ENCODE data around the gene GSE1. TPM values are rescaled to one million over a fixed set of nuclear protein-coding genes. Genes with fewer than 3 reads are reported as not detected.
A peak's percentile ranks its signal among the peaks of the same experiment; 100 is the strongest.

Gene GSE1
- total and polyA plus RNA-seq, 2 experiments from 2014 or later = 32.4 to 135 TPM

GRCh38 chr16:85588562-85589503, 24.3 kb upstream of the GSE1 start:
- Histone ChIP-seq H3K9me2 (ENCODE audit: insufficient read depth) (peaks cover 6% of the 10 kb centered on the region; the same call in 1 of the 2 replicates), H3K4me2 (peak overlapping the region; percentile 57), H3K4me1 (ENCODE audit: insufficient read depth) (peaks cover 58% of the 10 kb centered on the region), H4K20me1 (replicated peaks; ENCODE audit: insufficient read depth) (no peaks in the 10 kb centered on the region), H3K79me2 (replicated peaks; ENCODE audit: insufficient read depth) (peaks cover 44% of the 10 kb centered on the region), H3K27ac (ENCODE audit: low read depth) (no peak overlapping the region), H2AFZ (no peak overlapping the region), H3K27me3 (ENCODE audit: insufficient read depth) (no peaks in the 10 kb centered on the region), H3F3A (replicated peaks; ENCODE audit: low read depth) (peaks cover 21% of the 10 kb centered on the region), H3K4me3 (no peak overlapping the region), H3K36me3 (ENCODE audit: insufficient read depth) (no peaks in the 10 kb centered on the region)
- no peak for DNase-seq (ENCODE audit: low spot score)
- no peaks in the 10 kb centered on the region for H3K36me3 Mint-ChIP-seq (ENCODE audit: low read depth)
- peaks cover 60% of the 10 kb centered on the region for H3K4me1 Mint-ChIP-seq
- peaks cover 23% of the 10 kb centered on the region for H3K27me3 Mint-ChIP-seq (ENCODE audit: insufficient read depth, low read depth, poor library complexity)
- no peak overlapping the region for H3K27ac Mint-ChIP-seq
- no peak for TF ChIP-seq STAT1 (IDR thresholded peaks at IDR 0.05; ENCODE audit: unreplicated experiment)
- no peak for TF ChIP-seq POLR2AphosphoS5 (IDR thresholded peaks at IDR 0.05; ENCODE audit: low read depth)
- no peak for TF ChIP-seq ZNF114 (CRISPR knock-in tag; IDR thresholded peaks at IDR 0.05)
- no peak for TF ChIP-seq NANOG (IDR thresholded peaks at IDR 0.05; ENCODE audit: borderline replicate concordance)
- TF ChIP-seq ZNF462 (CRISPR knock-in tag; IDR thresholded peaks at IDR 0.05) = no peak
- no peak for TF ChIP-seq ZNF331 (CRISPR knock-in tag; IDR thresholded peaks at IDR 0.05; ENCODE audit: low read depth)
- no peak for TF ChIP-seq CTCF (conservative IDR thresholded peaks at IDR 0.05; ENCODE audit: low read depth in 2 of 2)
- TF ChIP-seq ETS1 (IDR thresholded peaks at IDR 0.05) = no peak
- no peak for TF ChIP-seq REST (IDR thresholded peaks at IDR 0.05; ENCODE audit: unreplicated experiment)
- TF ChIP-seq EZH2 (IDR thresholded peaks at IDR 0.05; ENCODE audit: low read depth, unreplicated experiment) = no peak
- no peak for TF ChIP-seq JUNB (IDR thresholded peaks at IDR 0.05; ENCODE audit: unreplicated experiment)
- TF ChIP-seq EZH2phosphoT487 (IDR thresholded peaks at IDR 0.05; ENCODE audit: unreplicated experiment) = no peak
- TF ChIP-seq CREB1 (CRISPR knock-in tag; IDR thresholded peaks at IDR 0.05; ENCODE audit: low read depth) = no peak
- no peak for ATAC-seq
- H3K4me3 Mint-ChIP-seq = no peak overlapping the region
- H3K9me3 Mint-ChIP-seq = no peaks in the 10 kb centered on the region
